Measurements from ENCODE around the gene RNASE11. TPM values are rescaled to one million over a fixed set of nuclear protein-coding genes. Genes with fewer than 3 reads are reported as not detected.

RNASE11 gene
- total and polyA plus RNA-seq, 9 of the 15 experiments (the other 6 are each of a cell fraction or from before 2014, with no cell fraction given), result 0.16 to 0.29 (median 0.22) TPM; not detected in 6

DNA sequence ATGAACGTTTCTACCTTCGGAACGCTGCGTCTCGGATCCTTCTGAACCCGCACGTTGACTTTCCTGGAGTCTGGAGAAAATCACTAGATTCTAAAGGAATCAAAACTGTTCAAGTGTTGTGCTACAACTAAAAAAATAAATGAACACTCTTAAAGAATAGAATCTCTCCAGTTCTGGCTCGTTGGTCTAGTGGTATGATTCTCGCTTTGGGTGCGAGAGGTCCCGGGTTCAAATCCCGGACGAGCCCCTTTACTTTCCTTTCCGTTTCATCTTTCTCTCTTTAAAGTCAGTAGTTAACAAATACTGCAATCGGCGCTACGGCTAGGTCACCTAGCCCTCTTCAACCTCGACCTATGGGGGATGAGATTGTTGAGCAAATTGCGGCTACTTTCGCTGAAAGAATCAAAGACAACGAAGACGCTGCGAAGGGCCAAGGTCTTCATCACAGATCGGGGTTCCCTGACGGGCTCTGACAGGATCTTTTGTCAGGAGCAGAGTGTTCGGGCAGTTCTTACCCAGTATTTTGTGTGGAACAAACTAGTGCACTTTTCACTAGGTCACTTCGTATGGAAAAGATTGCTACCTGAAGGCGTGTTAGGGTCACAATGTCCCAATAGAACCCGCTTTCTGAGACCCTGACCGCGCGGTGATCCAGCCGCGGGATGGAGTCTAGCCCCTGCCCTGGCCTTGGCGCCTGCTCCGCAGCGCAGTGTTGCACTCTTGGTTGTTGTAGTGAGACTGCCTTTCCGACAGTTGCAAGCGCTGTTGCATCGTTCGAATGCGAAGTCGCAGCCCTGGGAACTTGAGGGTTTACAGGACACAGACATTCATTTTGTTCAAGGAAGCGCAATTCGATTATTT, 45.3 kb upstream of the RNASE11 start (continued):
- TF ChIP-seq, protein P1, sequence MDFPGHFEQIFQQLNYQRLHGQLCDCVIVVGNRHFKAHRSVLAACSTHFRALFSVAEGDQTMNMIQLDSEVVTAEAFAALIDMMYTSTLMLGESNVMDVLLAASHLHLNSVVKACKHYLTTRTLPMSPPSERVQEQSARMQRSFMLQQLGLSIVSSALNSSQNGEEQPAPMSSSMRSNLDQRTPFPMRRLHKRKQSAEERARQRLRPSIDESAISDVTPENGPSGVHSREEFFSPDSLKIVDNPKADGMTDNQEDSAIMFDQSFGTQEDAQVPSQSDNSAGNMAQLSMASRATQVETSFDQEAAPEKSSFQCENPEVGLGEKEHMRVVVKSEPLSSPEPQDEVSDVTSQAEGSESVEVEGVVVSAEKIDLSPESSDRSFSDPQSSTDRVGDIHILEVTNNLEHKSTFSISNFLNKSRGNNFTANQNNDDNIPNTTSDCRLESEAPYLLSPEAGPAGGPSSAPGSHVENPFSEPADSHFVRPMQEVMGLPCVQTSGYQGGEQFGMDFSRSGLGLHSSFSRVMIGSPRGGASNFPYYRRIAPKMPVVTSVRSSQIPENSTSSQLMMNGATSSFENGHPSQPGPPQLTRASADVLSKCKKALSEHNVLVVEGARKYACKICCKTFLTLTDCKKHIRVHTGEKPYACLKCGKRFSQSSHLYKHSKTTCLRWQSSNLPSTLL (IDR thresholded peaks at IDR 0.05), result 0 out of 2 replicates have a peak, but pooled peaks have one; percentile 24
- TF ChIP-seq, protein P2, sequence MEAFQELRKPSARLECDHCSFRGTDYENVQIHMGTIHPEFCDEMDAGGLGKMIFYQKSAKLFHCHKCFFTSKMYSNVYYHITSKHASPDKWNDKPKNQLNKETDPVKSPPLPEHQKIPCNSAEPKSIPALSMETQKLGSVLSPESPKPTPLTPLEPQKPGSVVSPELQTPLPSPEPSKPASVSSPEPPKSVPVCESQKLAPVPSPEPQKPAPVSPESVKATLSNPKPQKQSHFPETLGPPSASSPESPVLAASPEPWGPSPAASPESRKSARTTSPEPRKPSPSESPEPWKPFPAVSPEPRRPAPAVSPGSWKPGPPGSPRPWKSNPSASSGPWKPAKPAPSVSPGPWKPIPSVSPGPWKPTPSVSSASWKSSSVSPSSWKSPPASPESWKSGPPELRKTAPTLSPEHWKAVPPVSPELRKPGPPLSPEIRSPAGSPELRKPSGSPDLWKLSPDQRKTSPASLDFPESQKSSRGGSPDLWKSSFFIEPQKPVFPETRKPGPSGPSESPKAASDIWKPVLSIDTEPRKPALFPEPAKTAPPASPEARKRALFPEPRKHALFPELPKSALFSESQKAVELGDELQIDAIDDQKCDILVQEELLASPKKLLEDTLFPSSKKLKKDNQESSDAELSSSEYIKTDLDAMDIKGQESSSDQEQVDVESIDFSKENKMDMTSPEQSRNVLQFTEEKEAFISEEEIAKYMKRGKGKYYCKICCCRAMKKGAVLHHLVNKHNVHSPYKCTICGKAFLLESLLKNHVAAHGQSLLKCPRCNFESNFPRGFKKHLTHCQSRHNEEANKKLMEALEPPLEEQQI (IDR thresholded peaks at IDR 0.05), result 0 out of 2 replicates have a peak, but pooled peaks have one; percentile 52
- no peak for TF ChIP-seq SREBF1 (IDR thresholded peaks at IDR 0.05; ENCODE audit: borderline replicate concordance, low read depth, low read length)
- TF ChIP-seq ZNF551 (CRISPR knock-in tag; IDR thresholded peaks at IDR 0.05), result no peak
- no peak for TF ChIP-seq ILK (tag; IDR thresholded peaks at IDR 0.05; ENCODE audit: borderline replicate concordance, low read depth)
- no peak for TF ChIP-seq MAFK (IDR thresholded peaks at IDR 0.05; ENCODE audit: low read length)
- TF ChIP-seq, protein P3, sequence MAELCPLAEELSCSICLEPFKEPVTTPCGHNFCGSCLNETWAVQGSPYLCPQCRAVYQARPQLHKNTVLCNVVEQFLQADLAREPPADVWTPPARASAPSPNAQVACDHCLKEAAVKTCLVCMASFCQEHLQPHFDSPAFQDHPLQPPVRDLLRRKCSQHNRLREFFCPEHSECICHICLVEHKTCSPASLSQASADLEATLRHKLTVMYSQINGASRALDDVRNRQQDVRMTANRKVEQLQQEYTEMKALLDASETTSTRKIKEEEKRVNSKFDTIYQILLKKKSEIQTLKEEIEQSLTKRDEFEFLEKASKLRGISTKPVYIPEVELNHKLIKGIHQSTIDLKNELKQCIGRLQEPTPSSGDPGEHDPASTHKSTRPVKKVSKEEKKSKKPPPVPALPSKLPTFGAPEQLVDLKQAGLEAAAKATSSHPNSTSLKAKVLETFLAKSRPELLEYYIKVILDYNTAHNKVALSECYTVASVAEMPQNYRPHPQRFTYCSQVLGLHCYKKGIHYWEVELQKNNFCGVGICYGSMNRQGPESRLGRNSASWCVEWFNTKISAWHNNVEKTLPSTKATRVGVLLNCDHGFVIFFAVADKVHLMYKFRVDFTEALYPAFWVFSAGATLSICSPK (IDR thresholded peaks at IDR 0.05; ENCODE audit: borderline replicate concordance), result no peak
- no peak for TF ChIP-seq GTF2F1 (IDR thresholded peaks at IDR 0.05; ENCODE audit: low read depth, low read length)
- TF ChIP-seq RFX7 (CRISPR knock-in tag; IDR thresholded peaks at IDR 0.05), result no peak
- TF ChIP-seq, protein P4, sequence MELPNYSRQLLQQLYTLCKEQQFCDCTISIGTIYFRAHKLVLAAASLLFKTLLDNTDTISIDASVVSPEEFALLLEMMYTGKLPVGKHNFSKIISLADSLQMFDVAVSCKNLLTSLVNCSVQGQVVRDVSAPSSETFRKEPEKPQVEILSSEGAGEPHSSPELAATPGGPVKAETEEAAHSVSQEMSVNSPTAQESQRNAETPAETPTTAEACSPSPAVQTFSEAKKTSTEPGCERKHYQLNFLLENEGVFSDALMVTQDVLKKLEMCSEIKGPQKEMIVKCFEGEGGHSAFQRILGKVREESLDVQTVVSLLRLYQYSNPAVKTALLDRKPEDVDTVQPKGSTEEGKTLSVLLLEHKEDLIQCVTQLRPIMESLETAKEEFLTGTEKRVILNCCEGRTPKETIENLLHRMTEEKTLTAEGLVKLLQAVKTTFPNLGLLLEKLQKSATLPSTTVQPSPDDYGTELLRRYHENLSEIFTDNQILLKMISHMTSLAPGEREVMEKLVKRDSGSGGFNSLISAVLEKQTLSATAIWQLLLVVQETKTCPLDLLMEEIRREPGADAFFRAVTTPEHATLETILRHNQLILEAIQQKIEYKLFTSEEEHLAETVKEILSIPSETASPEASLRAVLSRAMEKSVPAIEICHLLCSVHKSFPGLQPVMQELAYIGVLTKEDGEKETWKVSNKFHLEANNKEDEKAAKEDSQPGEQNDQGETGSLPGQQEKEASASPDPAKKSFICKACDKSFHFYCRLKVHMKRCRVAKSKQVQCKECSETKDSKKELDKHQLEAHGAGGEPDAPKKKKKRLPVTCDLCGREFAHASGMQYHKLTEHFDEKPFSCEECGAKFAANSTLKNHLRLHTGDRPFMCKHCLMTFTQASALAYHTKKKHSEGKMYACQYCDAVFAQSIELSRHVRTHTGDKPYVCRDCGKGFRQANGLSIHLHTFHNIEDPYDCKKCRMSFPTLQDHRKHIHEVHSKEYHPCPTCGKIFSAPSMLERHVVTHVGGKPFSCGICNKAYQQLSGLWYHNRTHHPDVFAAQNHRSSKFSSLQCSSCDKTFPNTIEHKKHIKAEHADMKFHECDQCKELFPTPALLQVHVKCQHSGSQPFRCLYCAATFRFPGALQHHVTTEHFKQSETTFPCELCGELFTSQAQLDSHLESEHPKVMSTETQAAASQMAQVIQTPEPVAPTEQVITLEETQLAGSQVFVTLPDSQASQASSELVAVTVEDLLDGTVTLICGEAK (IDR thresholded peaks at IDR 0.05), result peak; percentile 76
- TF ChIP-seq, protein P4 (CRISPR knock-in tag; IDR thresholded peaks at IDR 0.05), result no peak

All from K562 (cell line).